GM15510 (cell line): ENCODE measurements around the gene RFC4.

Experiments
- POLR2A ChIP-seq: IDR thresholded peaks from 3 replicates; pipeline ENCODE4 v1.6.1; 2011; ENCODE audit warnings: borderline replicate concordance; ENCODE audit not compliant: insufficient read length; ENCODE audit errors: extremely low read depth

The RFC4 gene

DNA sequence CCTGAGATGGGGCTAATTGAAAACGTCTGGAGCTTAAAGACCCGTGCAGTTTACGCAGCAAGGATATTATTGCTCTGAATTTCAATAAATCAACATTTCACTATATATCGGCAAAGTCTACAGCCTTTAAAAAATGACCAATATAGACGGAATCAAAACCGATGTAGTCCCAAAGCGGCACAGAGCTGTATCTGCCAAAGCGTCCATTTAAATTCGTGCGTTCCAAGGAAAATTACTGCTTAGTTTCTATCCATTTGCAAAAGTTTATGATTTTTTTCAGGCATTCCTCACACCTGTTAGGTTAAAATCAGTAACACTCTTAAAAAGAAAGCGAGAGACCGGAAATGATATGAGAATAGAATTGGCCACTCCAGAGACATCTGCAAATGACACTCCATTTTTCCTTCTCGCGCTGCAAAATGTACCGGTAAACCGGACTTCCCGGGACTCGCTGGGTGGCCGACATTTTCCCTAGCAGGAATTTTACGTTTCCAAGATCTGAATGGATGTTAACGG is 23.7 kb downstream of the RFC4 start:
- TF ChIP-seq POLR2A, result no peak

DNA sequence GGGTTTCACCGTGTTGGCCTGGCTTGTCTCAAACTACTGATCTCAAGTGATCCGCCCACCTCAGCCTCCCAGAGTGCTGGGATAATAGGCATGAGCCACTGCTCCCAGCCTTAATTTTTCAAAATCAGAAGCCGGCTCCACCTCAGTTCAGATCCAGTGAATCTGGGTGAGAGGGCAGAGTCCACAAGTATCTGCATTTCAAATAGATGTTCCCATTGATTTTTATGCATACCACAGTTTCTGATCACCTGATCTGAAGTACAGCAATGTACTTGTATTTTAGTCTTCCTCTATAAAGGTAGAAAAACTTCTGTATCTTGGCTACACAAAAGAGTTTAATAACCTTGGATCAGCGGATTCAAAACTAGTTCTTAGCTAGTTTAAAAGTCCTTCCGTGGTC is 27.1 kb downstream of the RFC4 start:
- TF ChIP-seq POLR2A, result no peak

DNA sequence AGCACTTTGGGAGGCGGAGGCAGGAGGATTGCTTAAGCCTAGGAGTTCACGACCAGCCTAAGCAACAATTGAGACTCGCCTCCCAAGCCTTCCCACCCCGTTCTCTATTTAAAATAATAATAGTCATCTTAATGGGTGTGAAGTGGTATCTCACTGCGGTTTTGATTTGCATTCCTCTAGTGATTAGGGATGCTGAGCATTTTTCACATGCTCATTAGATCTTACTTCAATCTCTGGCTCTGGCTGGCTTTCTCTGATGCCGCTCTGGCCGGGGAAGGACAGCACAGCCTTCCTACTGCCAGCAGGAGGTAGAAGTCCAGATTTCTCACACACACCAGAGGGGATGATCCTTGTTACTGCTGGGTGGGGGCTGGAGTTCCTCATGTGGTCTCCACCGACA is 30.3 kb downstream of the RFC4 start:
- TF ChIP-seq POLR2A, result no peak

DNA sequence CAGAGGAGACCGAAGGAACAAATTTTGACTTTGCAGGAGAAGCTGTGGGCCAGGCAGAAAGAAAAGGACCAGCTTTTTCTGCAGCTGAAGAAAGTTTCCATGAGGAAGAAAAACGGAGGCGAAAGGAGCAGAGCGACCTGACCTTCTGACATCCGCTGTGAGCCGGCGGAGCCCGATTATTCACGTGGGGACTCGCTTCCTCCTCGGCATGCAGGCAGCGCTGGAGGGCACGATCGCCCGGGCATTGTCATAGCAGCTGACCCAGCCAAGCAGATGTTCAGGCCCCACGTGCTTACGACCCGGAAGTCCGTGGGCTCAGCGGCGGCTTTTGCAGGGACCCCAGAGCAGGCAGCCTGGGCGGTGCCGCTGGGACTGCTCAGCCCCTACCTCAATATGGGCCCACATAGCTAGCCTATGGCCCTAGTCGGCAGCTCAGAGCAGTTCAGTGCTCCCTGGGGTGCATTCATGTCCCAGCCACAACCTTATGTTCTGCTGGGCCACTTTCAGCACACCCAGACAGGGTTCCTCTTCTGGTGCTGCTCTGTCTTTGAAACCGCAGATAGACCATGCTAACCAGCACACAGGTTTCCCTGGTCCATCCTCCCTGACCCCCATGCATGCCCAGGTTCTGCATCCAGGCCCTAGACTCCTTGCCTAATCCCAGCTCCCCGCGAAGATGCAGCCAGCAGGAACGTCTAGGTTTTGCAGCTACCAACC is 33.4 kb downstream of the RFC4 start:
- peak; percentile 72 for TF ChIP-seq POLR2A

DNA sequence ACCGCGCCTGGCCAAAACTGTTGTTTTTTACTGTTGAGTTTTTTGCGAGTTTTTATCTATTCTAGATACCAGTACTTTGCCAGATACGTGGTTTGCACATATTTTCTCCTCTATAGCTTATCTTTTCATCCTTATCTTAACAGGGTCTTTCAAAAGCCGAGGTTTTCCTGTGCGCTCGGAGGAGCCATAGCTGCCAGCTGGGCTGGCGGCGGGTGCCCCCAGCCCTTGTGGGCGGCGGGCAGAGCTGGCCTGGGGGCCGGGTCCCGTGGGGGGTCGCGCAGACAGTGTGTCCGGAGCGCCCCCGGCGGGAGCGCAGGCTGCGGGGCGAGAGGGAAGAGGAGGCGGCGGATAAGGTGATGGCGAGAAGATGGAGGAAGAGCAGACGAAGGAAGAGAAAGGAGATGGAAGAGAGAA is 34.0 kb downstream of the RFC4 start:
- TF ChIP-seq POLR2A, result no peak

DNA sequence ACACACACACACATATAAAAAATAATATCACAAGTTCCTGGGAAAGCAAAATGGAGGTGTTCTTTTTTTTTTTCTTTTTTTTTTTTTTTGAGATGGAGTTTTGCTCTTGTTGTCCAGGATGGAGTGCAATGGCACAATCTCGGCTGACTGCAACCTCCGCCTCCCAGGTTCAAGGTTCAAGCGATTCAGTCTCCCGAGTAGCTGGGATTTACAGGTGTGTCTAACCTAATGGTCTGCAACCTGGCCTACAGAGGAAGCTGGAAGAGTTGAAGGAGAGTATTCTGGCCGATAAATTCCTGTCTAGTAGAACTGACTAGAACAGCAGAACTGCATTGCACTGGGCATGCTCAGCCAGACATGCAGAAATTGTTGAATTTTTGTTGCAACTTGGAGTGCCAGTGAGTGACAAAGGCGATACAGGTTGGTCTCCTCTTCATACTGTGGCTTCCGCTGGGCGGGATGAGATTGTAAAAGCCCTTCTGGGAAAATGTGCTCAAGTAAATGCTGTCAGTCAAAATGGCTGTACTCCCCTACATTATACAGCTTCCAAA is 45.3 kb downstream of the RFC4 start:
- TF ChIP-seq POLR2A, result no peak

DNA sequence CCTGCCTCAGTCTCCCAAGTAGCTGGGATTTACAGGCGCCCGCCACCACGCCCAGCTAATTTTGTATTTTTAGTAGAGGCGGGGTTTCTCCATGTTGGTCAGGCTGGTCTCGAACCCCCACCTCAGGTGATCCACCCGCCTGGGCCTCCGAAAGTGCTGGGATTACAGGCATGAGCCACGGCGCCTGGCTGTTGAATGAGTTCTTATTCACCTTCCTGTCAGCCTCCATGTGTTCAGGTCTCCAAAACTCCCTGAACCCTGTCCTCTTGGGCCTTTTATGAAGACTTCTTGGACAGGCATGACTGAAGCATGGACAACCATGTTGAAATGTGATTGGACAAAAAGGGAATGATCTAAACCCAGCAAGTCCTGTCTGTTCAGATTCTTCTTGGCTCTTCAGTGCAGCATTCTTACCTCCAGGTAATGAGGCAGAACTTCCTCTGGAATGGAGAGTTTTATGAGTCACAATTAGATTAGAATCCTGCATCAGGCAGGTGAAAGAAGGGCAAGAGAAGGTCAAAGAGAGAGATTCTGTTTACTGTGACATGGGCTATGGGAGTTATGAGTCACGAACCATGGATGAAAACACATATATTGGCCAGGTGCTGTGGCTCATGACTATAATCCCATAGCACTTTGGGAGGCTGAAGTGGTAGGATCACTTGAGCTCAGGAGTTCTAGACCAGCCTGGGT is 46.0 kb downstream of the RFC4 start:
- no peak for TF ChIP-seq POLR2A

DNA sequence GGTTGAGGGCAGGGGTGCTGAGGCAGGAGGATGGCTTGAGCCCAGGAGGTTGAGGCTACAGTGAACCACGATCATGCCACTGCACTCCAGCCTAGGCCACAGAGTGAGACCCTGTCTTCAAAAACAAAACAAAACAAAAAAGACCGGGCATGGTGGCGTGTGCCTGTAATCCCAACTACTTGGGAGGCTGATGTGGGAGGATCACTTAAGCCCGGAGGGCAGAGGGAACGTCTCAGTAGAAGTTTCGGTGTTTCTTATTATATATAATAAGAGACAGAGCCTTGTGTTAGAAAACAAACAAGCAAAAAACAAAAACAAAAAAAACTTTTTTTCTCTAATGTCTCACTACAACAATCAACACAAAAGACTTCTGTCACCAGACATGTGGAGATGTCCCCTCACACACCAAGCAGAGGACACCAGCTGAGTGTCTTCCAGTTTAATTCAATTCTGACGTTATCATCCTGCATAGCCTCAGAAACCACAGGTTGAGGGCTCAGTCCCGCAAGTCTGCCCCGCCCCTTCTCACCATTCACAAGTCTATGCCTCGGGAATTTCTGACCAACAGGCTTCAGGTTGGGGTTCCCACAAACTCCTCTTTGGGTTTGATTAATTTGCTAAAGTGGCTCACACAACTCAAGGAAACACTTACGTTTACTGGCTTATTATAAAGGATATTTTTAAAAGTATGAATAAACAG is 46.9 kb downstream of the RFC4 start:
- TF ChIP-seq POLR2A, result no peak

DNA sequence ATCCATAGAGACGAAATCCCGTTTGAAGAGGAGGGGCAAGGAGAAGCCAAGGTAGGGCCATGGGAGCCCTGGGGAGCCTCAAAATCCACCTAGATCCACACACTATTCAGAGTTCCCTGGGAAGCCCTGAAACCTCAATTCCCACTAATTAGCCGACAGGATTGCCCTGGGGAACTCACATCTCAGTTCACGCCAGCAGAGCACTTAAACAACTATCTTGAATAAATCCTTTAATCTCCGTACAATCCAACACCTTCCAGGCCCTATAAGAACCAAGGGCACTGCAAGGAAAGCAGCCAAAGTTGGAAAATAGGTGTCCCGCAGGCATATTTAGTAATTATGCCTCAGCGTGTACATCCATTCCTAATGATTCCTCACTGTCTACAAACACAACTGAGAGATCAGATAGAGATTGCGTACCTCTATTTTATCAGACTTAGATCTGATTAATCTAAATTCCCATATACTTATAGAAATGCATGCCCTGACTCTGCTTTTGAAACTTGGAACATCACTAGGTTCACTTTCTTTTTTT is 48.5 kb downstream of the RFC4 start:
- TF ChIP-seq POLR2A, result no peak

DNA sequence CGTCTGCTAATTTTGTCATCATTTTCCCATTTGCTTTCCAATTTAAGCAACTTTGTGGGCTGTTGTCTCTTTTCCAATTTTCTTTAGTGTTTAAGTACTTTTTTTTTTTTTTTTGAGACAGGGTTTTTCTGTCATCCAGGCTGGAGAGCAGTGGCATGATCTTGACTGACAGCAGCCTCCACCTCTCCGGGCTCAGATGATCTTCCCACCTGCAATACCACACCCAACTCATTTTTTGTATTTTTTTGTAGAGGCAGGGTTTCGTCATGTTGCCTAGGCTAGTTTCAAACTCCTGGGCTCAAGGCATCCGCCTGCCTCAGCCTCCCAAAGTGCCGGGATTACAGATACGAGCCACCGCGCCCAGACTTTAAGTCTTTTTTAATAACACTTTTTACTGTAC is 49.1 kb downstream of the RFC4 start:
- no peak for TF ChIP-seq POLR2A

DNA sequence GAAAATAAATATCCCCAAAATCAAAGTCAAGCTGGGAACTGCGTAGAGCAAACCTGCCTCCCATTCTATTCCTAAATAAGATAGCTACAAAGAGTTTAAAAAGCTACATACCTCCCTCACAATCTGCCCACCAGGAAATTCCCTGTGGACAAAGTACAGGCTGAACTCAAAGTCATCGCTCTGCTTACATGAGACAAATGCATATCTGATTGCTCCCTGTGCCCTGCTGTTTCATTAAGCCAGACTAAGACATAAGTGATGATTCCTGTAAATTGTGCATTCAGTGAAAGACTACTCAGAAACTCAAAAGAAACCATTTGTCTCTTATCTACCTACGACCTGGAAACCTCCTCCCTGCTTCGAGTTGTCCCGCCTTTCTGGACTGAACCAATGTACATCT is 51.4 kb downstream of the RFC4 start:
- no peak for TF ChIP-seq POLR2A

DNA sequence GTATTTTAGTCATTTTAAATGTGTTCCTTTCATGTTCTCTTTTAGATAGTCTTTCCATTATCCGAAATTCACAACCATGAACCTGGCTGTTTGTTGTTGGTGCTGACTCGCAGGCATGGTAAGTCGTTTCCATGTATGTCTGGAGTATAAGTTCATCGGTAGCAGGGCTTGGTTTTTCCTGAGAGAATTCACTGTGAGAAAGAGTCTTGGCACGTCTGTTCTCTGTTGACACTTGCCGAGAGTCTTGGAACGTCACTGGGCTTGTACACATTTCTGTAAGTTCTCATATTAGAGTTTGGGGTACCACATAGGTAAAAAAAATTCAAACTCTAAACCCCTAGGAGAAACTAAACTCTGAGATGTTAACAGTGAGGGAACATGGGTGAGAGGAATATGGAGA is 52.3 kb downstream of the RFC4 start:
- TF ChIP-seq POLR2A, result no peak

DNA sequence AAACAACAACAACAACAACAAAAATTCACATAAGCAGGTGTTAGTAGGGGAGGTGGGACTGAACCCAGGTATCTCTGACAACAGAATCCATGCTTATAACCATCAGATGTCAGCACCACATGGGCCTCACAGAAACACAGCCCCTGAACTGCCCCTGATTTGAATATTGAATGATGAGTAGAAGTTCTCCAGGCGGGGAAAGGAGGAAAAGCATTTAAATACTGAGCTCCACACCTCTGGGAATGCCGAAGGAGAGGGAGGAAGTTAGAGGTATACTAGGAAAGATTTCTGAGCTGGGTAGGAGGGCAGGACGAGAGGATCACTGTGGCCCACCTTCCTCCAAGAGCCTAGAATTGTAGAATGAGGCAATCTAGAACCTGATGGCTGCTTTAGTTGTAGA is 54.8 kb downstream of the RFC4 start:
- no peak for TF ChIP-seq POLR2A

DNA sequence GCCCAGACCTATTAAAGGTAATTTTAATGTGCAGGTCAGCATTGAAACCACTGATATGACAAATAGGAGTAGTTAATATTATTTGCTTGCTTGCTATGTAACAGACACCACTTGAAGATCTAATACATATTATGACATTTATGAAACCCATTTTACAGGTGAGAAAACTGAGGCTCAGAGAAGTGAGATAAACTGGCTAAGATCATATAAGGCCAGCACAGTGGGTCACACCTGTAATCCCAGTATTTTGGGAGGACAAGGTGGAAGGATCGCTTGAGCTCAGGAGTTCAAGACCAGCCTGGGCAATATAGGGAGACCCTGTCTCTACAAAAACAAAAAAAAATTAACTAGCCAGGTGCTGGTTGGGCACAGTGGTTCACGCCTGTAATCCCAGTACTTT is 56.0 kb downstream of the RFC4 start:
- TF ChIP-seq POLR2A, result no peak

DNA sequence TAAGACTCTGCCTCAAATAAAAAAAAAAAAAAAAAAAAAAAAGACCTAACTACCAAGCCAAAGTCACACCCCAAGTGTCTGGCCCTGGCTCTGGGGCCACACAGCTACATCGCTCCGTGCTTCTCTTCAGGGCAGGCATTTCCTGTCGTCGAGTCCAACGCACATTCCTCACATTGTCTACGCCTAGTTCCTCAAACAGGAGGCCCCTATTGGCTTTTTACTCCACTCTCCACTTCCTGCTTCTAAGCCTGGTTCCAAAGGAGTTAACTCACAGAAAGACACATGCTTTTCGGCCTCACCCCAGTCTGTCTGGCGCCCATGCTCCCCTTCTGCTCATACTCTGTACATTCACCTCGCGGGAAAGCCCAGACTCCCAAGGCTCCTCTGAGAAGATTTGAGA is 60.3 kb downstream of the RFC4 start:
- TF ChIP-seq POLR2A, result no peak
